Aorta (tissue), 5 donors: ENCODE measurements around the gene PGM1. TPM values are rescaled to one million over a fixed set of nuclear protein-coding genes. Genes with fewer than 3 reads are reported as not detected.

Experiments
- ATAC-seq: fragments of 200-7000 bp; cut with Tn5 transposase; one replicate; pipeline ENCODE4 v1.9.1; 2022; ENCODE audit warnings: moderate library complexity; ENCODE audit not compliant: low FRiP score
- DNase-seq, 2 donors: peaks; one replicate each; pipeline ENCODE4 v3.0.0-alpha.2; 2020
- H3K27ac ChIP-seq, 2 donors: one replicate each; pipeline ENCODE4 v1.5.1; 2013; ENCODE audit warnings: low read length in 2 of 2, mild to moderate bottlenecking in 2 of 2, moderate library complexity in 2 of 2, control low read depth in 1 of 2, inconsistent platforms in 1 of 2, low read depth in 1 of 2
- H3K27me3 ChIP-seq, 2 donors: one replicate each; pipeline ENCODE4 v1.6.1; 2013; ENCODE audit warnings: control low read depth in 1 of 2, low read length in 1 of 2, mild to moderate bottlenecking in 1 of 2, moderate library complexity in 1 of 2; ENCODE audit not compliant: insufficient read depth in 2 of 2, control insufficient read depth in 1 of 2
- H3K36me3 ChIP-seq, 2 donors: one replicate each; pipeline ENCODE4 v1.6.1; 2013; ENCODE audit warnings: control low read depth in 1 of 2, low read length in 1 of 2, mild to moderate bottlenecking in 1 of 2; ENCODE audit not compliant: insufficient read depth in 2 of 2, control insufficient read depth in 1 of 2
- H3K4me1 ChIP-seq, 2 donors: one replicate each; pipeline ENCODE4 v1.6.1; 2013; ENCODE audit warnings: low read length in 2 of 2, control low read depth in 1 of 2, mild to moderate bottlenecking in 1 of 2, moderate library complexity in 1 of 2; ENCODE audit not compliant: insufficient read depth in 2 of 2, control insufficient read depth in 1 of 2
- H3K4me3 ChIP-seq, 2 donors: one replicate each; pipeline ENCODE4 v1.5.1; 2013; ENCODE audit warnings: low read length in 2 of 2, control low read depth in 1 of 2, mild to moderate bottlenecking in 1 of 2
- H3K9me3 ChIP-seq: one replicate; pipeline ENCODE4 v1.6.1; 2013; ENCODE audit warnings: mild to moderate bottlenecking, low read length; ENCODE audit not compliant: control insufficient read depth
- WGBS, 2 donors: extraction: QIAGEN DNeasy Blood & Tissue Kit; methylation state at CpG; one replicate each; pipeline ENCODE4 v1.1.7; 2013; 5-methylcytosine and 5-hydroxymethylcytosine counted together
- intact Hi-C, 2 donors: fragments of 100-400 bp; cut with DNase I; formaldehyde crosslinking; loops; one replicate each; pipeline versions ENCODE4 v1.14.2 to v1.15.0; 2022
- polyA plus RNA-seq, 2 donors: library from polyadenylated mRNA; stranded (reverse); fragments of 200-250 nt; gene quantifications; one replicate each; pipeline ENCODE4 v1.2.3, GENCODE V29; 2013
- total RNA-seq, 2 donors: library from RNA; stranded (reverse); fragmentation: NEBNext Ultra II Directional; extraction: Animal tissue kit (Norgen Biotek cat#: 25700); gene quantifications; one replicate each; pipeline ENCODE4 v1.2.1, GENCODE V29; 2021
- donor health status: healthy with polysubstance abuse.
- donor health status: Bipolar disorder and iron deficiency.
- donor health status: DM: no; HTN: no; CAD: no.
- donor health status: DM: no; HTN: no; CAD: no.
- donor health status: DM: yes; HTN: yes; CAD: no.

PGM1 gene
- total and polyA plus RNA-seq, 4 donors, result 20.2 to 63.5 (median 58.5) TPM

DNA sequence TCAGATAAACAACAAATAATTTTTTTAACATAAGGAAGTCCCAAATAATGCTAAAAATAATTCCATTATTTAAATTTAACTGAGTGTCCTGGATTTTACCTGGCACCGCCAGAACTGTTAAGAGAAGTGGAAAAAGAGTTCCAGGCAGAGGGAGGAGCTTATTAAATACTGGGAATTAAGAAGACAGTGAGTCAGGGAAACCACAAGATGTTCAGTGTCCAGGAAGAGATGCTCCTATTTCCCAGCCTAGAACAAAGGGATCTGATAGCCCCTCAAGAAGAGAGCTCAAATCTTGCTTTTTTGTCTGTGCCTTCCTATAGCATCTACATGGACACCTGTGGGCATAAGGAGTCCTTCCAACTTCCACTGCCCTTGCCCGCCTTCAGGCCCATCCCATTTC, 85.9 kb downstream of the PGM1 start:
- Histone ChIP-seq H3K27me3 (no peaks in the 10 kb centered on the region), H3K36me3 (no peaks in the 10 kb centered on the region), H3K4me3 (no peak overlapping the region), H3K4me1 (no peaks in the 10 kb centered on the region), H3K9me3 (peaks cover 1% of the 10 kb centered on the region), H3K27ac (no peak overlapping the region)
- intact Hi-C loops, result loop anchor here in 1 of 2 donors (5.0 kb wide), 1 partner anchor 563 kb away; no protein-coding TSS in a partner anchor
- ATAC-seq (no peak), DNase-seq (no peak)
- 97 to 99% methylated on average over 2 of the region's 2 CpGs for WGBS, 2 donors

- peaks cover 1% of the 10 kb centered on the region for H3K9me3 ChIP-seq
- no peaks in the 10 kb centered on the region for H3K36me3 ChIP-seq
- no peaks in the 10 kb centered on the region for H3K27me3 ChIP-seq
- H3K4me3 ChIP-seq, result no peak overlapping the region
- ATAC-seq (no peak), DNase-seq (no peak)
- intact Hi-C loops, result loop anchor here in 1 of 2 donors (5.0 kb wide), 1 partner anchor 563 kb away; no protein-coding TSS in a partner anchor
- H3K27ac ChIP-seq, result no peak overlapping the region
- no peaks in the 10 kb centered on the region for H3K4me1 ChIP-seq
- 96 to 97% methylated on average over 3 of the region's 3 CpGs for WGBS, 2 donors
Observed at GRCh38 chr1:63679589-63679988, 86.4 kb downstream of the PGM1 start.

DNA sequence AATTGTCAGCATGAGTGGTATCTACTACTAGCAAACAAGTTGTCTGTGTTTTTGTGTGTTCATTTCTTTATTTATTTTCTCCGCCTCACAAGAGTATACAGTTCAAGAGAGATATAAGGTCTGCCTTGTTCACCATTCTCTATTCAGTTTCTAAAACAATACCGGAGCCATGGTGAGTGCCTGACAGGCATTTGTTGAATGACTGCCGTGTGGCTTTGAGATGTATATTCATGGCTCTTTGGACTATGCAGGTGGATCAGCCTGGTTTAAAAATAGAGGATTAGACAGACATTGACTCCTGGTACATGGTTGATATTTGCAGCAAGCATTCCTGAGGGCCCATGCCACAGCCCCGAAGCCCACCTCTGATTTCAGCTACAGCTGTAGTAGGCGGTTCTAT, 89.7 kb downstream of the PGM1 start:
- Histone ChIP-seq H3K27ac (no peak overlapping the region), H3K27me3 (no peaks in the 10 kb centered on the region), H3K4me1 (no peaks in the 10 kb centered on the region), H3K36me3 (no peaks in the 10 kb centered on the region), H3K4me3 (no peak overlapping the region), H3K9me3 (peaks cover 1% of the 10 kb centered on the region)
- 92 to 99% methylated on average over 5 of the region's 5 CpGs for WGBS, 2 donors
- intact Hi-C loops, result no loop called here
- ATAC-seq, result no peak
- no peak for DNase-seq

DNA sequence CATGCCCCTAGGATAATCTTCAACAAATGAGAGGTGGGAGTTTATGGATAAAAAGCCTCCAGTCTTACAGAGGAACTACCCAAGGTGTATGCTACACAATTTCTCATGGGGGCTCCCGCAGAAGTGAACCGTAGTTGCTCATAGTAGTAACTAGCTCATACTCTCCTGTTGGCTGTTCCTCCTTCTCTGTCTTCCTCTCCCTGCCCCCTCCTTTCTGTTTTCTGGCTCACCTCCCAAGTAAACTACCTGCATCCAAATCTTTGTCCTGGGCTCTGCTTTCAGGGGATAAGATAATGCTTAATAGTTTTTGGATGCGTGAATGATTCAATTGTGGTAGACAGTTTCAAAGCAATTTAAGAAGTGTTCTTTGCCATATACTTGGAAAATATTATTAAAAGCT, 90.5 kb downstream of the PGM1 start:
- Histone ChIP-seq H3K27me3 (no peaks in the 10 kb centered on the region), H3K9me3 (peaks cover 1% of the 10 kb centered on the region), H3K27ac (no peak overlapping the region), H3K4me3 (no peak overlapping the region), H3K4me1 (no peaks in the 10 kb centered on the region), H3K36me3 (no peaks in the 10 kb centered on the region)
- ATAC-seq (no peak), DNase-seq (no peak)
- 47 to 51% methylated on average over 3 of the region's 3 CpGs for WGBS, 2 donors
- intact Hi-C loops, result no loop called here

GRCh38 chr1:63686696-63687095, 93.5 kb downstream of the PGM1 start:
- ATAC-seq (no peak), DNase-seq (no peak)
- intact Hi-C loops, result loop anchor here in 1 of 2 donors (5.0 kb wide), 1 partner anchor 466 kb away; no protein-coding TSS in a partner anchor
- no peak overlapping the region for H3K4me3 ChIP-seq
- H3K9me3 ChIP-seq, result no peaks in the 10 kb centered on the region
- H3K36me3 ChIP-seq, result no peaks in the 10 kb centered on the region
- WGBS, 2 donors, result 98 to 100% methylated on average over 1 of the region's 1 CpG
- no peaks in the 10 kb centered on the region for H3K4me1 ChIP-seq
- H3K27me3 ChIP-seq, result no peaks in the 10 kb centered on the region
- no peak overlapping the region for H3K27ac ChIP-seq

DNA sequence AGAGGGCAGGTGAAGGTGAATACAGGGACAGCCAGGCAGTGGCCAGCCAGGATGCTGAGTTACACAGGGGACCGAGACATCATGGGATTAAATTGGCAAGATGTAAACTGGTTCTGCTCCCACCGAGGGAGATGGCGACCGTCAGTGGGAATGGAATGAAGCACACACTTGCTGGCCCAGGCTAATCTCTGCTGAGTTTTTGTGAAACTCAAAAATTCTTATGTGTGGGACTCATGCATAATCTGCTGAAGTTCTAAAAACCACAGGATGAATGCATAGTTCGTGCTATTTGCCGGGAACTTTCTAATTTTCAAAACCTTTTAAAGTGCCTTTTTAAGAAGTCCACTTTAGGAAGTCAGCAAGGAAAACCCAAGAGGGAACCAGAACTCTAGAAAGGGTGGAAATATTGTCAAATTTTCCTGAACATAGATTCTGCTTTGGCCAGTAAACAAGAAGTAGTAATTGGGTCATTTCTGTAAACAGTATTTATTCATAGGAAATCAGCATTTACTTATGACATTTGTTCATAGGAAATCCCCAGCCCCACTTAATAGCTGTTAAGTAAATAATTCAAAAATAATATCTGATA, 95.2 kb downstream of the PGM1 start:
- WGBS, 2 donors, result 11 to 12% methylated on average over 6 of the region's 6 CpGs
- no peak for ATAC-seq
- no peak overlapping the region for H3K27ac ChIP-seq

GRCh38 chr1:63690966-63691700, 97.9 kb downstream of the PGM1 start:
- Histone ChIP-seq H3K27ac (no peak overlapping the region), H3K4me3 (no peak overlapping the region), H3K4me1 (no peaks in the 10 kb centered on the region), H3K27me3 (no peaks in the 10 kb centered on the region), H3K36me3 (no peaks in the 10 kb centered on the region), H3K9me3 (no peaks in the 10 kb centered on the region)
- intact Hi-C loops, result loop anchor here (5.0 to 10.0 kb wide), 5 partner anchors 81 to 551 kb away; partner anchors contain the start of gene ROR1 (in 2 of the 2)
- 86% methylated on average over 6 of the region's 6 CpGs for WGBS, 2 donors
- DNase-seq, result no peak
- ATAC-seq, result no peak

More for the DNA sequence above, 95.2 kb downstream of the PGM1 start:
- Histone ChIP-seq H3K36me3 (no peaks in the 10 kb centered on the region), H3K9me3 (no peaks in the 10 kb centered on the region), H3K4me1 (no peaks in the 10 kb centered on the region), H3K27me3 (no peaks in the 10 kb centered on the region), H3K4me3 (no peak overlapping the region)
- DNase-seq, result no peak
- intact Hi-C loops, result loop anchor here in 1 of 2 donors (5.0 kb wide), 1 partner anchor 464 kb away; no protein-coding TSS in a partner anchor

DNA sequence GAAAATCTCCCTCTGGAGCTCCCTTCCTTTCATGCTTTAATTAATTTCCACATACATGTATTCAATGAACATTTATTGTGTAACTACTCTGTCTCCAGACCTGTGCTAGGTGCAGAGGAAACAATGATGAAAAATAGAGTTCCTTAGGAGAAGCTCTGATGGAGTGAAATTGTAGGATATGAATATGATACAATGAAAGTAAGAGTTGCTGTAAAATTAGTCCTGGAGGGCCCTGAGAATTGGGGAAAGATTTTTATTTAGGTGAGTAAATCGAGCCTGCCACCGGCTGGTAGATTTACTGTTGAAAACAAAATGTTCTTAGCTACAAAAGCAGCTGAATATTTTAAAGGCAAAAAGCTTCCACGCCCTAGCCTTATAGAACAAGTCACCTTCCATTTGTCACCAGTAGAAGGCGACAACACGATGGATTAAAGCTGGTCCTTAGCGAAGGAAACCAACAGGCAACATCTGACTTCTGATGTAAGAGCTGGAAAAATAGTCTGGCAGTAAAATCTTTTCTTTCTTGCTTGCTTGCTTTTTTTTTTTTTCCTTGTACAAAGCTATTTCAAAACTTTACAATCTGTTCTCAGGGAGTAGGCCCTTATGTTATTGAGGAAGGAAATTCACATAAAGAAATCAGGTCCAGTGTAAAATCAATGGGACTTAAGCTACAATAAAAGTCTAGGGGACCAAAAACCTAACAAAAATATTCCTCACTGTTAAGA, 98.7 kb downstream of the PGM1 start:
- DNase-seq (no peak), ATAC-seq (peak; percentile 92)
- no peaks in the 10 kb centered on the region for H3K36me3 ChIP-seq
- H3K9me3 ChIP-seq, result no peaks in the 10 kb centered on the region
- H3K27me3 ChIP-seq, result no peaks in the 10 kb centered on the region
- WGBS, 2 donors, result 0 to 1% methylated on average over 6 of the region's 6 CpGs
- H3K4me1 ChIP-seq, result no peaks in the 10 kb centered on the region
- no peak overlapping the region for H3K4me3 ChIP-seq
- intact Hi-C loops, result loop anchor here (2.0 to 10.0 kb wide), 6 partner anchors 80 to 550 kb away; partner anchors contain the start of gene ROR1 (in 2 of the 2)
- H3K27ac ChIP-seq, result peak overlapping the region in 1 of 2 donors; percentile 63
